Measurements from ENCODE around the gene SCFD1. TPM values are rescaled to one million over a fixed set of nuclear protein-coding genes. Genes with fewer than 3 reads are reported as not detected.
A peak's percentile ranks its signal among the peaks of the same experiment; 100 is the strongest.

The SCFD1 gene
- total RNA-seq, 1 donor from 2014 or later, result 103 TPM

DNA sequence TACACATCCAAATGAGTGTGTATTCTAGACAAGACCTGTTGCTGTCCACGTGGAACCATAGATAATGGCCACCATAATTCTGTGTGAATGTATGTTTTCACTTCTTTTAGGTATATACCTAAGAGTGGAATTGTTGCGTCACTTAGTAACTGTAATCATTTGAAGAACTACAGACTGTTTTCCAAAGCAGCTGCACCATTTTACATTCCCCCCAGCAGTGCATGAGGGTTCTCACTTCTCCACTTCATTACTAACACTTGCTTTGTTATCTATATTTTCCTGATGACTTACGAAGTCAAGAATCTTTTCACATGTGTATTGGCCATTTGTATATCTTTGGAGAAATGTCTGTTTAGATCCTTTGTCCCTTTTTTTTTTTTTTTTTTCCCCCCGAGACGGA, 106.4 kb downstream of the SCFD1 start:
- Mint-ChIP-seq H3K27ac (no peak overlapping the region), H3K36me3 (peaks cover 68% of the 10 kb centered on the region), H3K4me3 (no peak overlapping the region), H3K4me1 (no peaks in the 10 kb centered on the region), H3K27me3 (ENCODE audit: low read depth) (no peaks in the 10 kb centered on the region), H3K9me3 (no peaks in the 10 kb centered on the region)
- TF ChIP-seq, protein P1, sequence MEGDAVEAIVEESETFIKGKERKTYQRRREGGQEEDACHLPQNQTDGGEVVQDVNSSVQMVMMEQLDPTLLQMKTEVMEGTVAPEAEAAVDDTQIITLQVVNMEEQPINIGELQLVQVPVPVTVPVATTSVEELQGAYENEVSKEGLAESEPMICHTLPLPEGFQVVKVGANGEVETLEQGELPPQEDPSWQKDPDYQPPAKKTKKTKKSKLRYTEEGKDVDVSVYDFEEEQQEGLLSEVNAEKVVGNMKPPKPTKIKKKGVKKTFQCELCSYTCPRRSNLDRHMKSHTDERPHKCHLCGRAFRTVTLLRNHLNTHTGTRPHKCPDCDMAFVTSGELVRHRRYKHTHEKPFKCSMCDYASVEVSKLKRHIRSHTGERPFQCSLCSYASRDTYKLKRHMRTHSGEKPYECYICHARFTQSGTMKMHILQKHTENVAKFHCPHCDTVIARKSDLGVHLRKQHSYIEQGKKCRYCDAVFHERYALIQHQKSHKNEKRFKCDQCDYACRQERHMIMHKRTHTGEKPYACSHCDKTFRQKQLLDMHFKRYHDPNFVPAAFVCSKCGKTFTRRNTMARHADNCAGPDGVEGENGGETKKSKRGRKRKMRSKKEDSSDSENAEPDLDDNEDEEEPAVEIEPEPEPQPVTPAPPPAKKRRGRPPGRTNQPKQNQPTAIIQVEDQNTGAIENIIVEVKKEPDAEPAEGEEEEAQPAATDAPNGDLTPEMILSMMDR (IDR thresholded peaks at IDR 0.05; ENCODE audit: unreplicated experiment), result no peak
- DNase-seq (ENCODE audit: low spot score in 2 of 2, unreplicated experiment in 2 of 2), result no peak

DNA sequence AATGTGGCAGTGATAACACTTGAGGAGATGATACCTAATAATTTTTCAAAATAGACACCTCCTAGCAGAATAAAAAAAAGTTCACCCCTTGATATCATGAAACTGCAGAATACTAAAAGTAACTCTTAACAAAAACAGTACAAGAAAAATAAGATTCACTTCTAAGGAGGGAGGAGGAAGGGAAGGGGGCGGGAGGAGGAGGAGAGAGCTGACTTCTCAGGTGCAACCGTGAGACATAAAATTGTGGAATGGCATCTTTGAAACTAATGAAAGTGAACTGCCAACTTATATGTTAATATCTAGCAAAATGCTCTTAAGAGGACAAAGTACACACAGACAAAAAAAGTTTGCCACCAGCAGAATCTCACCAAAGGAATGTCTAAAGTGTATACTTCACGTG, 115.8 kb downstream of the SCFD1 start:
- Mint-ChIP-seq H3K27me3 (ENCODE audit: low read depth) (no peaks in the 10 kb centered on the region), H3K4me3 (no peak overlapping the region), H3K4me1 (no peaks in the 10 kb centered on the region), H3K9me3 (no peaks in the 10 kb centered on the region), H3K27ac (peak overlapping the region; percentile 59), H3K36me3 (peaks cover 29% of the 10 kb centered on the region)
- DNase-seq (ENCODE audit: low spot score in 2 of 2, unreplicated experiment in 2 of 2), result no peak
- TF ChIP-seq, protein P1 (IDR thresholded peaks at IDR 0.05; ENCODE audit: unreplicated experiment), result no peak

DNA sequence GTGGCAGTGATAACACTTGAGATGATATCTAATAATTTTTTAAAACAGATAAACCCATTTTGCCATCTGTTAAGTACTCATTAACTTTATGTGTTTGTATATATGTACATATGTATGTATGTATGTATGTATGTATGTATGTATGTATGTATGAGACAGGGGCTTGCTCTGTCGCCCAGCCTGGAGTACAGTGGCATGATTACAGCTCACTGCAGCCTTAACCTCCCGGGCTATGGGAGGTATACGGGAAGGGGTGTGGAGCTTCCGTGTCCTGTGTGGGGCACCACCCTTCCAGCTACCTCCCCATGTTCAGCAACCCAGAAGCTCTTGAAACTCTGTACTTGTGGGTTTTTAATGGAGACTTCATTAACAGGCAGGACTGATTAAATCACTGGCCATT, 116.9 kb downstream of the SCFD1 start:
- Mint-ChIP-seq H3K9me3 (no peaks in the 10 kb centered on the region), H3K4me3 (no peak overlapping the region), H3K4me1 (no peaks in the 10 kb centered on the region), H3K27me3 (ENCODE audit: low read depth) (no peaks in the 10 kb centered on the region), H3K36me3 (peaks cover 23% of the 10 kb centered on the region), H3K27ac (no peak overlapping the region)
- TF ChIP-seq, protein P1 (IDR thresholded peaks at IDR 0.05; ENCODE audit: unreplicated experiment), result no peak
- DNase-seq (ENCODE audit: low spot score in 2 of 2, unreplicated experiment in 2 of 2), result no peak

DNA sequence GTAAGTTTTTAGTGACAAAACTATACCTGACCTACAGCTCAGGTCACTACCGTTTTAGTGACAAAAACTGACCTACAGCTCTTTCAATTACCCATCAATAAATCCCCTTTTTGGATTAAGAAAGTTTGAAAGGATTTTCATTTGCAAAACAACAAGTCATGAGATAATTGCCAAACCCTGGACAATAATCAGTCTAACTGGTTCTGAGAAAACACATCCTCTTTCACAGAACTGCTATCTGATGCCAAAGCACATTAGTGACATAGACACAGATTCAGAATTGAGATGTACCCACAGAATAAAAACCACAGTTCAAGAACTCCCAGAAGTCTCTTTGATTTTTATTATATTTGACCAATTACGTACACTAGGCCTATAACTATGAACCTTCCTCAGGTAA, 126.2 kb downstream of the SCFD1 start:
- Mint-ChIP-seq H3K36me3 (no peaks in the 10 kb centered on the region), H3K27ac (no peak overlapping the region), H3K4me3 (no peak overlapping the region), H3K4me1 (no peaks in the 10 kb centered on the region), H3K27me3 (ENCODE audit: low read depth) (peaks cover 8% of the 10 kb centered on the region), H3K9me3 (no peaks in the 10 kb centered on the region)
- DNase-seq (ENCODE audit: low spot score in 2 of 2, unreplicated experiment in 2 of 2), result no peak
- TF ChIP-seq, protein P1 (IDR thresholded peaks at IDR 0.05; ENCODE audit: unreplicated experiment), result no peak

DNA sequence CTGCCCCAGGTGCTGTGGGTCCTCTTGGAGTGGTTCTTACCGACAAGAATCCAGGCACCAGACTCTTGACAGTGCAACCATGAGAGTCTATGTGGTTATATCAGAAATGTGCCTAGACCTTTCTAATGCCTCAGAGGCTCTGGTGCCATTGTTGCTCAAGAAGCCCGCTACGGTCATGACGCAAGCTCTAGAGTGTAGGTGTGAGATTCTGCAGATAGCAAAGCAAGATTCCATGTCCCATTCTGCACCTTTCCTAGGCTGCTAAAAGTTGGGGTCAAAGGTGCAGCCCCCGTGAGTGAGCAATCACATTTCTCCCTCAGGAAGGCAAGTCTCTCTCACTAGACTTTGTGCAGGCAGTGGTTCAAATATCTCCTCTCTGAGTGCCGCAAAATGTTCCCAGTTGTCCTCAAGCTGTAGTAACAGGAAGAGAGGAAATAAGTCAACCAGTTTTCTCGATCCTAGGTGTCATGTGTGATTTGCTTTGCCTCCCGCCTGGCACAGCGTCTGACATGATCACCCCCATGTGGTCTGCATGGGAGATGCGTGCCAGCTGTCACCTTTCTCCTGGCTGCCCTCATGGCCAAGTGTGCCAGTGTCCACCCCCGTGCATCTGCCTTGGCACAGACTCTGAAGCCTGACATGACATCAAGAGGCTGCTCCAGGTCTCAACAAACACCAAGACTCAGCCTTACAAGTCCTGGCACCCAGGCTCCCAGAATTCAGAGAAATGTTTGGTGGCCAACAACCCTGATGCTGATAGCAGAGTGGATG, 129.7 kb downstream of the SCFD1 start:
- no peak overlapping the region for H3K4me3 Mint-ChIP-seq

More for the DNA sequence above, 129.7 kb downstream of the SCFD1 start:
- TF ChIP-seq, protein P1 (IDR thresholded peaks at IDR 0.05; ENCODE audit: unreplicated experiment), result no peak
- Mint-ChIP-seq H3K36me3 (no peaks in the 10 kb centered on the region), H3K27me3 (ENCODE audit: low read depth) (peaks cover 16% of the 10 kb centered on the region), H3K27ac (no peak overlapping the region), H3K4me1 (no peaks in the 10 kb centered on the region), H3K9me3 (no peaks in the 10 kb centered on the region)
- DNase-seq (ENCODE audit: low spot score in 2 of 2, unreplicated experiment in 2 of 2), result no peak

Measured in mesothelial cell of epicardium (in vitro differentiated cells).